IMR-90 (cell line): ENCODE data around the gene HMOX1. TPM values are rescaled to one million over a fixed set of nuclear protein-coding genes. Genes with fewer than 3 reads are reported as not detected.

Experiments used
- ATAC-seq: fragments of 200-7000 bp; cut with Tn5 transposase; 2 replicates; pipeline ENCODE4 v1.9.1; 2020; ENCODE audit warnings: low read depth, mild to moderate bottlenecking, moderate library complexity
- BruUV-seq: library from RNA; stranded (reverse); fragments of 400-500 nt; replicated peaks from 2 replicates; lab custom pipeline; 2021; lab: Mats Ljungman, UMichigan
- CTCF ChIA-PET: fragments of 300-600 bp; formaldehyde crosslinking; extraction: SDS; loops from one replicate; lab custom pipeline; 2021; ENCODE audit warnings: antibody characterized with exemption; lab: Yijun Ruan, JAX
- POLR2A ChIA-PET: fragments of 300-600 bp; sonication (Branson Sonifier 250); formaldehyde crosslinking; loops from one replicate; lab custom pipeline; 2022; ENCODE audit warnings: antibody characterized with exemption; ENCODE audit not compliant: unreplicated experiment; lab: Charles Lee
- DNase-seq: peaks from one replicate; pipeline ENCODE4 v3.0.0; 2013
- H2AFZ ChIP-seq: replicated peaks from 2 replicates; pipeline ENCODE3; 2013; ENCODE audit warnings: low read length, mild to moderate bottlenecking; ENCODE audit not compliant: poor library complexity
- H2AK5ac ChIP-seq: 2 replicates; pipeline ENCODE4 v1.6.1; 2013; ENCODE audit warnings: low read depth, low read length, inconsistent platforms
- H2AK9ac ChIP-seq: replicated peaks from 2 replicates; pipeline ENCODE3; 2013; ENCODE audit warnings: mild to moderate bottlenecking, low read depth, low read length, moderate library complexity; ENCODE audit not compliant: poor library complexity
- H2BK120ac ChIP-seq: 2 replicates; pipeline ENCODE4 v1.6.1; 2013; ENCODE audit warnings: low read depth, low read length, inconsistent platforms
- H2BK15ac ChIP-seq: 3 replicates; pipeline ENCODE4 v1.6.1; 2013; ENCODE audit warnings: low read depth, low read length, inconsistent platforms
- H2BK20ac ChIP-seq: 2 replicates; pipeline ENCODE4 v1.6.1; 2013; ENCODE audit warnings: low read depth, mild to moderate bottlenecking, inconsistent platforms, low read length, moderate library complexity
- H2BK5ac ChIP-seq: 2 replicates; pipeline ENCODE4 v1.6.1; 2013; ENCODE audit warnings: mild to moderate bottlenecking, low read depth, low read length, inconsistent platforms; ENCODE audit not compliant: poor library complexity, severe bottlenecking
- H3K14ac ChIP-seq: replicated peaks from 2 replicates; pipeline ENCODE4 v1.6.1; 2013; ENCODE audit warnings: low read depth, low read length, inconsistent platforms
- H3K18ac ChIP-seq: 2 replicates; pipeline ENCODE4 v1.6.1; 2013; ENCODE audit warnings: low read depth, low read length, control low read depth
- H3K23ac ChIP-seq: 2 replicates; pipeline ENCODE4 v1.6.1; 2013; ENCODE audit warnings: low read depth, low read length, inconsistent platforms
- H3K27ac ChIP-seq: 2 replicates; pipeline ENCODE4 v1.5.1; 2013; ENCODE audit warnings: mild to moderate bottlenecking, control low read depth, low read length; ENCODE audit not compliant: insufficient read depth
- H3K27me3 ChIP-seq: 2 replicates; pipeline ENCODE4 v1.6.1; 2013; ENCODE audit warnings: low read length; ENCODE audit not compliant: control insufficient read depth, insufficient read depth
- H3K36me3 ChIP-seq: 2 replicates; pipeline ENCODE4 v1.6.1; 2013; ENCODE audit warnings: low read length, mixed read lengths; ENCODE audit not compliant: control insufficient read depth, insufficient read depth
- H3K4ac ChIP-seq: 2 replicates; pipeline ENCODE4 v1.6.1; 2013; ENCODE audit warnings: low read depth, low read length, inconsistent platforms
- H3K4me1 ChIP-seq: 2 replicates; pipeline ENCODE4 v1.6.1; 2013; ENCODE audit warnings: low read length, mixed read lengths; ENCODE audit not compliant: control insufficient read depth, insufficient read depth
- H3K4me2 ChIP-seq: 2 replicates; pipeline ENCODE4 v1.6.1; 2013; ENCODE audit warnings: low read depth, mild to moderate bottlenecking, control low read depth, low read length, moderate library complexity
- H3K4me3 ChIP-seq: 2 replicates; pipeline ENCODE4 v1.5.1; 2013; ENCODE audit warnings: low read depth, mild to moderate bottlenecking, control low read depth, low read length, moderate library complexity; ENCODE audit not compliant: insufficient read depth
- H3K56ac ChIP-seq: 2 replicates; pipeline ENCODE4 v1.6.1; 2013; ENCODE audit warnings: low read length, inconsistent platforms; ENCODE audit not compliant: insufficient read depth; ENCODE audit errors: extremely low read depth
- H3K79me1 ChIP-seq, 2 experiments: 2 replicates each; pipeline ENCODE4 v1.6.1; 2013; ENCODE audit warnings: low read length in 2 of 2, inconsistent platforms in 1 of 2, low read depth in 1 of 2
- H3K9ac ChIP-seq: 2 replicates; pipeline ENCODE4 v1.6.1; 2013; ENCODE audit warnings: low read depth, low read length, control low read depth
- H3K9me1 ChIP-seq: 2 replicates; pipeline ENCODE4 v1.6.1; 2013; ENCODE audit warnings: low read length, inconsistent platforms; ENCODE audit not compliant: insufficient read depth
- H3K9me3 ChIP-seq: 2 replicates; pipeline ENCODE4 v1.6.1; 2013; ENCODE audit warnings: low read length; ENCODE audit not compliant: control insufficient read depth, insufficient read depth
- H4K20me1 ChIP-seq: 2 replicates; pipeline ENCODE4 v1.6.1; 2013; ENCODE audit warnings: low read length, inconsistent platforms; ENCODE audit not compliant: insufficient read depth
- H4K5ac ChIP-seq: 2 replicates; pipeline ENCODE4 v1.6.1; 2013; ENCODE audit warnings: mild to moderate bottlenecking, low read depth, low read length, control low read depth
- H4K8ac ChIP-seq, 2 experiments: 2 replicates each; pipeline ENCODE4 v1.6.1; 2013; ENCODE audit warnings: low read depth in 2 of 2, low read length in 2 of 2, control low read depth in 1 of 2, inconsistent platforms in 1 of 2
- H4K91ac ChIP-seq: 2 replicates; pipeline ENCODE4 v1.6.1; 2013; ENCODE audit warnings: low read depth, low read length, inconsistent platforms; ENCODE audit not compliant: insufficient read depth
- CEBPB ChIP-seq: IDR thresholded peaks from 2 replicates; pipeline ENCODE4 v1.6.1; 2012; ENCODE audit warnings: low read depth, low read length, improper control_type of control experiment
- MXI1 ChIP-seq: IDR thresholded peaks from 2 replicates; pipeline ENCODE4 v1.6.1; 2012; ENCODE audit warnings: low read depth, mild to moderate bottlenecking, low read length, moderate library complexity, borderline replicate concordance
- POLR2A ChIP-seq: IDR thresholded peaks from 2 replicates; pipeline ENCODE4 v1.6.1; 2012; ENCODE audit warnings: mild to moderate bottlenecking, low read depth, low read length
- WGBS, 2 experiments: methylation state at CpG; one replicate each; pipeline versions ENCODE4 v1.1.5 to v1.1.7; 2013; ENCODE audit warnings: missing lambda C conversion rate in 2 of 2; ENCODE audit not compliant: insufficient read length in 1 of 2; ENCODE audit errors: extremely low coverage in 2 of 2; 5-methylcytosine and 5-hydroxymethylcytosine counted together
- dilution Hi-C: fragments of 300-500 bp; cut with HindIII; formaldehyde crosslinking; loops from one replicate; pipeline ENCODE4 v1.14.3; 2018; ENCODE audit warnings: low sequenced_read_pairs; ENCODE audit not compliant: unreplicated experiment
- in situ Hi-C: fragments of 300-500 bp; cut with MboI; formaldehyde crosslinking; loops from 3 replicates; pipeline ENCODE4 v1.14.3; 2019; ENCODE audit warnings: low sequenced_read_pairs, inconsistent platforms, mixed read lengths
- intact Hi-C: fragments of 100-400 bp; cut with micrococcal nuclease; formaldehyde crosslinking; loops from 2 replicates; pipeline ENCODE4 v1.10.0; 2022
- polyA plus RNA-seq, 3 experiments: library from polyadenylated mRNA; depleted of rRNA; stranded (reverse); fragments of >200 nt; gene quantifications; 2 replicates each; pipeline ENCODE4 v1.2.3, GENCODE V29; 2012; ENCODE audit warnings: low replicate concordance in 1 of 3
- total RNA-seq: library from RNA; depleted of rRNA; stranded (reverse); fragments of >200 nt; gene quantifications from 2 replicates; pipeline ENCODE4 v1.2.3, GENCODE V29; 2012

The HMOX1 gene
- total and polyA plus RNA-seq, 2 of the 4 experiments (the other 2 are of a cell fraction) = 23.1 to 50.5 TPM

DNA sequence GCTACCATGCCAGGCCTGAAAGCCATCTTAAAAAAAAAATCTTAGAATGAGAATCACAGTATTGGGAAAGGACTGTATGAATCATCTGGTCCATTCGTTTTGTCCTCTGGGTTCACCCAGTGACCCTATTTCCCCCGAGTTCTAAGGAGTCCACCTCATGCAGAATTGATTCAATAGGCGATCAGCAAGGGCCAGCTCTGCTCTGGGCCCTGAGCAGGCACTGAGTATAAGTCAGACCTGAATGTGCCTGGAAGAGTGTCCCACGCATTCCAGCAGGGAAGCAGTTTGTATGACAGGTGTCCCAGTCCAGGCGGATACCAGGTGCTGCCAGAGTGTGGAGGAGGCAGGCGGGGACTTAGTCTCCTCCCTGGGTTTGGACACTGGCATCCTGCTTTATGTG is 883 bp upstream of the HMOX1 start:
- DNase-seq (peak; percentile 17), ATAC-seq (no peak)
- ChIA-PET POLR2A (interaction anchor here (0.5 kb wide), 1 partner anchor 1804 kb away, joined by 3 read pairs; no protein-coding TSS in a partner anchor), CTCF (interaction anchor here (1.0 to 1.2 kb wide), 2 partner anchors 10 to 29 kb away, joined by 4 to 5 read pairs; no protein-coding TSS in a partner anchor)
- Histone ChIP-seq H3K27ac (peak overlapping the region; percentile 22; the same call in 1 of the 2 replicates), H3K14ac (peak overlapping the region; percentile 40; the same call in 1 of the 2 replicates), H2BK120ac (peak overlapping the region; percentile 72), H4K5ac (peak overlapping the region; percentile 45), H3K4me2 (no peak overlapping the region), H2BK15ac (peak overlapping the region; percentile 79; the same call in 2 of the 3 replicates), H4K20me1 (peaks cover 8% of the 10 kb centered on the region; the same call in 1 of the 2 replicates), H3K9me1 (peaks cover 23% of the 10 kb centered on the region; the same call in 1 of the 2 replicates), H3K79me1 (peaks cover 22 to 47% of the 10 kb centered on the region in 2 experiments), H3K27me3 (no peaks in the 10 kb centered on the region), H2BK20ac (peak overlapping the region; percentile 32; the same call in 1 of the 2 replicates), H2AFZ (peak overlapping the region; percentile 9), H3K36me3 (peaks cover 19% of the 10 kb centered on the region), H4K8ac (peak overlapping the region; percentile 70 to 84; a peak in 3 of 4 replicates), H3K4me1 (peaks cover 38% of the 10 kb centered on the region), H2AK9ac (peak overlapping the region; percentile 87), H3K9ac (peak overlapping the region; percentile 44), H4K91ac (peak overlapping the region; percentile 79), H3K9me3 (no peaks in the 10 kb centered on the region), H3K4me3 (no peak overlapping the region), H3K56ac (no peak overlapping the region), H2BK5ac (no peak overlapping the region), H2AK5ac (peak overlapping the region; percentile 94), H3K23ac (no peak overlapping the region), H3K18ac (peak overlapping the region; percentile 7; the same call in 1 of the 2 replicates), H3K4ac (peak overlapping the region; percentile 78)
- in situ Hi-C loops (no loop called here), intact Hi-C loops (no loop called here), dilution Hi-C loops (no loop called here)
- WGBS, 2 experiments = 65% methylated on average over 3 of the region's 6 CpGs; no CpG with 5 or more reads in 1 of the 2 experiments
- TF ChIP-seq CEBPB (0 out of 2 replicates have a peak, but pooled peaks have one; percentile 30), MXI1 (no peak), POLR2A (no peak)
- BruUV-seq = no TSS peak
